NT2/D1 (cell line): ENCODE results near the gene LSG1.

Source experiments
- SUZ12 ChIP-seq: IDR thresholded peaks from 2 replicates; pipeline ENCODE4 v1.6.1; 2011; ENCODE audit not compliant: insufficient read length, insufficient read depth; ENCODE audit errors: extremely low read depth
- YY1 ChIP-seq: IDR thresholded peaks from 2 replicates; pipeline ENCODE4 v1.6.1; 2011; ENCODE audit not compliant: insufficient read length, insufficient read depth
- ZNF274 ChIP-seq: IDR thresholded peaks from 2 replicates; pipeline ENCODE4 v1.6.1; 2011; ENCODE audit warnings: mild to moderate bottlenecking, low read depth, low read length

DNA sequence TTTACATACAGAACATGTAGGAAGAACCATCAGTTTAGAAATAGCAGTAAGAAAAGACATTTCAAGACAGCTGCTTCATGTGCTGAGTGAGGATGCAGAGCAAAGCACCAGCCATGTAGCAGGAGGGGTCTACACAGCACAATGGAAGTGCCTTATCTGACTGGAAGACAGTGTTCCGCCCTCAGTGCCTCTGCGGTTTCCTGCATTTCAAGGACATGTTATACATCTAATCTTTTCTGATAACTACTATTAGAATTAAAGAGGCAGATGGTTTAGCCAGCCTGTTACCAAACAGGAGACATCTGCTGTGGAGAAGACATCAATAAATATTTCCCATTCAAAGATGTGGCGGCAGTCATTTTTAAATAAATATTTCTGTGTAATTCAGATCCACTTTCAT is 10.6 kb downstream of the LSG1 start:
- TF ChIP-seq YY1 (no peak), SUZ12 (no peak), ZNF274 (no peak)
